Hematopoietic multipotent progenitor cell treated with erythropoietin and hydrocortisone succinate and interleukin-3 and kit ligand, for 15 days (in vitro differentiated cells): ENCODE data around the gene DNAH1.

Experiments used
- DNase-seq: peaks from one replicate; pipeline ENCODE4 v3.0.0-alpha.2; 2015; ENCODE audit warnings: low spot score

The DNAH1 gene

GRCh38 chr3:52404391-52404790 is 88.3 kb downstream of the DNAH1 start:
- DNase-seq = no peak

- DNase-seq = no peak
Observed at GRCh38 chr3:52405066-52405465, 88.9 kb downstream of the DNAH1 start.

GRCh38 chr3:52405601-52406110 is 89.5 kb downstream of the DNAH1 start:
- peak; percentile 82 for DNase-seq

- DNase-seq = no peak
Observed at GRCh38 chr3:52406231-52406661, 90.1 kb downstream of the DNAH1 start.

GRCh38 chr3:52406791-52407510 is 90.8 kb downstream of the DNAH1 start:
- DNase-seq = no peak

- peak; percentile 36 for DNase-seq
Observed at GRCh38 chr3:52407779-52408178, 91.7 kb downstream of the DNAH1 start.

GRCh38 chr3:52408466-52408865 is 92.3 kb downstream of the DNAH1 start:
- DNase-seq = no peak

- DNase-seq = no peak
Observed at GRCh38 chr3:52415800-52416199, 99.7 kb downstream of the DNAH1 start.

- DNase-seq = no peak
Observed at GRCh38 chr3:52420388-52420787, 104.3 kb downstream of the DNAH1 start.

- DNase-seq = no peak
Observed at GRCh38 chr3:52422669-52423068, 106.5 kb downstream of the DNAH1 start.

GRCh38 chr3:52423173-52423572 is 107.1 kb downstream of the DNAH1 start:
- DNase-seq = no peak

GRCh38 chr3:52428151-52429005 is 112.3 kb downstream of the DNAH1 start:
- peak; percentile 59 for DNase-seq

- no peak for DNase-seq
Observed at GRCh38 chr3:52429031-52429430, 112.9 kb downstream of the DNAH1 start.

GRCh38 chr3:52429779-52430415 is 113.8 kb downstream of the DNAH1 start:
- no peak for DNase-seq

GRCh38 chr3:52430416-52430810 is 114.3 kb downstream of the DNAH1 start:
- no peak for DNase-seq

GRCh38 chr3:52431459-52432223 is 115.5 kb downstream of the DNAH1 start:
- DNase-seq = no peak

GRCh38 chr3:52432225-52432624 is 116.1 kb downstream of the DNAH1 start:
- no peak for DNase-seq

- DNase-seq = no peak
Observed at GRCh38 chr3:52432691-52433141, 116.6 kb downstream of the DNAH1 start.

- no peak for DNase-seq
Observed at GRCh38 chr3:52433328-52433995, 117.3 kb downstream of the DNAH1 start.

GRCh38 chr3:52433996-52434479 is 117.9 kb downstream of the DNAH1 start:
- DNase-seq = no peak
